Pancreas (tissue), 10 donors: ENCODE results near the gene LINC00305. TPM values are rescaled to one million over a fixed set of nuclear protein-coding genes. Genes with fewer than 3 reads are reported as not detected.

Experiments
- ATAC-seq, 4 donors: fragments of 200-7000 bp; cut with Tn5 transposase; one replicate each; pipeline versions ENCODE4 v1.8.0 to v1.9.1; 2020; ENCODE audit warnings: mild to moderate bottlenecking in 4 of 4, moderate library complexity in 4 of 4
- DNase-seq, 6 donors: peaks; one replicate each; pipeline ENCODE4 v3.0.0-alpha.2; 2020
- FAIRE-seq: peaks from 2 replicates; lab custom pipeline; 2012; peaks lifted over from hg19 to GRCh38; lab: Jason Lieb, UNC
- H3K27ac ChIP-seq, 4 donors: fragments of 200-600 bp; sonication (generic); 1 replicate in 3 of 4; 2 replicates in 1 of 4; pipeline versions ENCODE4 v1.5.0 to v1.8.0; 2020
- H3K27me3 ChIP-seq, 4 donors: fragments of 200-600 bp; one replicate each; pipeline ENCODE4 v1.8.0; 2021
- H3K36me3 ChIP-seq, 3 donors: fragments of 200-600 bp; sonication (generic) in 1 of 3; one replicate each; pipeline versions ENCODE4 v1.5.0 to v1.8.0; 2020 to 2021
- H3K4me1 ChIP-seq, 3 donors: fragments of 200-600 bp; one replicate each; pipeline ENCODE4 v1.8.0; 2021
- H3K4me3 ChIP-seq, 4 donors: fragments of 200-600 bp; sonication (generic) in 2 of 4; one replicate each; pipeline versions ENCODE4 v1.5.0 to v1.8.0; 2020 to 2021
- H3K9me3 ChIP-seq, 4 donors: fragments of 200-600 bp; one replicate each; pipeline ENCODE4 v1.8.0; 2021
- WGBS, 2 donors: extraction: QIAGEN DNeasy Blood & Tissue Kit; methylation state at CpG; one replicate each; pipeline ENCODE4 v1.1.7; 2013; 5-methylcytosine and 5-hydroxymethylcytosine counted together
- intact Hi-C, 3 donors: fragments of 100-400 bp; cut with DNase I; formaldehyde crosslinking; loops; one replicate each; pipeline versions ENCODE4 v1.11.1 to v1.14.2; 2022
- polyA plus RNA-seq, 2 donors: library from polyadenylated mRNA; stranded (reverse); fragments of 200-250 nt; gene quantifications; one replicate each; pipeline ENCODE4 v1.2.3, GENCODE V29; 2013
- total RNA-seq, 6 donors: library from RNA; stranded (reverse); fragmentation: NEBNext Ultra II Directional in 4 of 6; extraction: Animal tissue kit (Norgen Biotek cat#: 25700) in 4 of 6; gene quantifications; one replicate each; pipeline versions ENCODE4 v1.2.1 to v1.2.4, GENCODE V29; 2021 to 2023
- TF ChIP-seq, protein P1 (sequence below), 4 donors: fragments of 200-600 bp; sonication (generic) in 3 of 4; IDR thresholded peaks; one replicate each; pipeline versions ENCODE4 v1.5.0 to v1.8.0; 2021; ENCODE audit warnings: antibody characterized with exemption in 4 of 4
- donor health status: healthy with polysubstance abuse.
- donor health status: DM: no; HTN: no; CAD: no; lungs with moderate emphysema.
- donor health status: DM: no; HTN: no; CAD: no.
- donor health status: control.
- donor health status: control.
- donor health status: Bipolar disorder and iron deficiency.
- donor health status: DM: yes; HTN: yes; CAD: no.
- donor health status: DM: no; HTN: no; CAD: no.
- donor health status: DM: no; HTN: no; CAD: no.
- donor health status: DM: yes; HTN: yes; CAD: no.

The LINC00305 gene
- total and polyA plus RNA-seq, 8 donors: 0.09 to 0.23 TPM; not detected in 6

- no peak for DNase-seq
- FAIRE-seq: no peak
- TF ChIP-seq, protein P1, sequence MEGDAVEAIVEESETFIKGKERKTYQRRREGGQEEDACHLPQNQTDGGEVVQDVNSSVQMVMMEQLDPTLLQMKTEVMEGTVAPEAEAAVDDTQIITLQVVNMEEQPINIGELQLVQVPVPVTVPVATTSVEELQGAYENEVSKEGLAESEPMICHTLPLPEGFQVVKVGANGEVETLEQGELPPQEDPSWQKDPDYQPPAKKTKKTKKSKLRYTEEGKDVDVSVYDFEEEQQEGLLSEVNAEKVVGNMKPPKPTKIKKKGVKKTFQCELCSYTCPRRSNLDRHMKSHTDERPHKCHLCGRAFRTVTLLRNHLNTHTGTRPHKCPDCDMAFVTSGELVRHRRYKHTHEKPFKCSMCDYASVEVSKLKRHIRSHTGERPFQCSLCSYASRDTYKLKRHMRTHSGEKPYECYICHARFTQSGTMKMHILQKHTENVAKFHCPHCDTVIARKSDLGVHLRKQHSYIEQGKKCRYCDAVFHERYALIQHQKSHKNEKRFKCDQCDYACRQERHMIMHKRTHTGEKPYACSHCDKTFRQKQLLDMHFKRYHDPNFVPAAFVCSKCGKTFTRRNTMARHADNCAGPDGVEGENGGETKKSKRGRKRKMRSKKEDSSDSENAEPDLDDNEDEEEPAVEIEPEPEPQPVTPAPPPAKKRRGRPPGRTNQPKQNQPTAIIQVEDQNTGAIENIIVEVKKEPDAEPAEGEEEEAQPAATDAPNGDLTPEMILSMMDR (IDR thresholded peaks at IDR 0.05): no peak
- Histone ChIP-seq H3K9me3 (no peaks in the 10 kb centered on the region), H3K27me3 (no peaks in the 10 kb centered on the region), H3K4me3 (no peak overlapping the region), H3K36me3 (no peaks in the 10 kb centered on the region), H3K27ac (no peak overlapping the region), H3K4me1 (no peaks in the 10 kb centered on the region)
- intact Hi-C loops: no loop called here
- no peak for ATAC-seq
These were observed 18.6 kb upstream of the LINC00305 start for GRCh38 chr18:64167408-64167925.

DNA sequence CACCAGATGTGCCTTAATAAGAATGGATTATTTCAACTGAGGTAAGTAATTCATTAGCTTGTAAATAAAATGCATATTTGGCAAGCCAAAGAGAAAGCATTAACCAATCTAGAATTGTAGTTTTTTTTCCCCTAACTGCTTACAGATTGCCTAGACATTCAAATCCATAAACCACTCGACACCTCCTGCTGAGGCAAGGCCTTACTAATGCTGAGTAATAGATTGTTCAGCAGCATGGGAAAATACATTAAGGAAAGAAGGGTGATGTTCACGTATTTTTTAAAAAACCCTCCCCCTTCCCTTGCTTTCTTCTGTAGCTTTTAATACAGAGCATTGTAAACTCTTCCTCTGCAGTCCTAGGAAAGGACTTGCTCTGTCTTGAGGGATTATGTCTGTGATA lies 17.0 kb upstream of the LINC00305 start:
- no peak for FAIRE-seq
- H3K4me1 ChIP-seq: no peaks in the 10 kb centered on the region
- no peaks in the 10 kb centered on the region for H3K9me3 ChIP-seq
- no peaks in the 10 kb centered on the region for H3K36me3 ChIP-seq
- 32 to 52% methylated on average over 2 of the region's 2 CpGs for WGBS, 2 donors
- ATAC-seq: no peak
- H3K4me3 ChIP-seq: no peak overlapping the region
- TF ChIP-seq, protein P1 (IDR thresholded peaks at IDR 0.05): no peak
- intact Hi-C loops: no loop called here
- H3K27me3 ChIP-seq: no peaks in the 10 kb centered on the region
- DNase-seq: no peak
- no peak overlapping the region for H3K27ac ChIP-seq

GRCh38 chr18:64164883-64165282 lies 16.0 kb upstream of the LINC00305 start:
- H3K36me3 ChIP-seq: no peaks in the 10 kb centered on the region
- WGBS, 2 donors: 72 to 84% methylated on average over 4 of the region's 4 CpGs
- TF ChIP-seq, protein P1 (IDR thresholded peaks at IDR 0.05): no peak
- no peak overlapping the region for H3K4me3 ChIP-seq
- DNase-seq (no peak), ATAC-seq (no peak), FAIRE-seq (no peak)
- H3K4me1 ChIP-seq: no peaks in the 10 kb centered on the region
- no peaks in the 10 kb centered on the region for H3K9me3 ChIP-seq
- no peaks in the 10 kb centered on the region for H3K27me3 ChIP-seq
- H3K27ac ChIP-seq: no peak overlapping the region
- intact Hi-C loops: no loop called here

DNA sequence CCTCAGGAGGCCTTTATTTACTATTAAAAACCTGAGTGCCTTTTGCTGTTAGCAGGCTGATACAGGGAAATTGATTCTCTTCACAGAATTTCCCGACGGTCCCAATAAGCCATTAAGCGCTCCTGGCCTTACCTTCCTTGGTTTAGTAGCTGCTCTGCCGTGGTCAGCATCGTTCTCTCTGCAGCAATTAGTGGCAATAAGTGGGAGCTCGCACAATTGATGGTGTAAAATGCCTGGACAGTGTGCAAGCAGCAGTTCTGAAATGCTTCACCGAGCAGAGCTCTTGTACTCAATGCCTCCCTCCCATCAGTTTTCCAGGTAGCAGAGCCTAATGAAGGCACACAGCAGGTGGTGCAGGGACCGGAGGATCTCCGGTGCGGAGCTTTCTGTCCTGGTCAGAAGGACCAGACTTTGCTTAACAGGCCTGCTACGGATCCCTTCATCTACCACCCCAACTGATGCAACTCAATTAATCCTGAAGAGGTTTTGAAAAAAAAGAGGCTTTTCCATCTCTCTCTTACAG lies 1.1 kb upstream of the LINC00305 start:
- DNase-seq (no peak), ATAC-seq (no peak), FAIRE-seq (no peak)
- Histone ChIP-seq H3K36me3 (no peaks in the 10 kb centered on the region), H3K4me3 (no peak overlapping the region), H3K4me1 (no peaks in the 10 kb centered on the region), H3K27me3 (no peaks in the 10 kb centered on the region), H3K9me3 (no peaks in the 10 kb centered on the region), H3K27ac (no peak overlapping the region)
- intact Hi-C loops: no loop called here
- TF ChIP-seq, protein P1 (IDR thresholded peaks at IDR 0.05): no peak
- 75 to 83% methylated on average over 11 of the region's 11 CpGs for WGBS, 2 donors

DNA sequence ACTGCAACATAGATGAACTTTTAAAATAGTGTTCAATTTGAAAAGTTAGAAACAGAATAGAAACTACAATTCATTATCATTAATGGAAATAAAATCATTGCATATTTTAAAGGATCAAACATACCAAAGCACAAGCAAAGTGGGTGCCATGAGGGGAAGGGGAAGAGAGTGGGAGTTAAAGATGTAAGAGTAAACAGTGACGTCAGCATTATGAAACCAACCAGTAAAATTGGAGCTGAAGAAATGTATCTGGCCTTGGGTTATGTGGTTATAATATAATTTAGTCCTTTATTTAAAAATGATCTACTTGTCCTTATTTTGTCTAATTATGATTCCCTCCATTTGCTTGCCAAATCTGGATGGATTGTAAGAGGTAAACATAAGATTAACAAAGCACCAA lies 6.0 kb downstream of the LINC00305 start:
- no peaks in the 10 kb centered on the region for H3K36me3 ChIP-seq
- no peaks in the 10 kb centered on the region for H3K27me3 ChIP-seq
- no peaks in the 10 kb centered on the region for H3K9me3 ChIP-seq
- intact Hi-C loops: no loop called here
- DNase-seq: no peak
- H3K4me3 ChIP-seq: no peak overlapping the region
- no peak for ATAC-seq
- no peak overlapping the region for H3K27ac ChIP-seq
- WGBS, 2 donors: 66 to 86% methylated on average over 1 of the region's 1 CpG
- FAIRE-seq: no peak
- no peaks in the 10 kb centered on the region for H3K4me1 ChIP-seq
- TF ChIP-seq, protein P1 (IDR thresholded peaks at IDR 0.05): no peak
